GM23338 (cell line): ENCODE data around the gene ADGRG7.

Source experiments
- CTCF ChIP-seq, 2 experiments: fragments of 200-600 bp in 1 of 2; sonication (generic) in 1 of 2; conservative IDR thresholded peaks; 2 replicates each; pipeline versions ENCODE4 v1.5.1 to v1.6.1; 2016 to 2017; ENCODE audit warnings: antibody characterized with exemption in 2 of 2, low read depth in 2 of 2, mild to moderate bottlenecking in 2 of 2, moderate library complexity in 1 of 2
- EZH2 ChIP-seq: fragments of 200-600 bp; sonication (generic); IDR thresholded peaks from one replicate; pipeline ENCODE4 v1.8.0; 2017; ENCODE audit warnings: antibody characterized with exemption, mild to moderate bottlenecking, low read depth; ENCODE audit not compliant: unreplicated experiment
- EZH2phosphoT487 ChIP-seq: fragments of 200-600 bp; sonication (generic); IDR thresholded peaks from one replicate; pipeline ENCODE4 v1.8.1; 2018; ENCODE audit warnings: antibody characterized with exemption; ENCODE audit not compliant: unreplicated experiment
- JUNB ChIP-seq: IDR thresholded peaks from one replicate; pipeline ENCODE4 v1.6.1; 2016; ENCODE audit warnings: antibody characterized with exemption; ENCODE audit not compliant: unreplicated experiment
- POLR2AphosphoS5 ChIP-seq: IDR thresholded peaks from 2 replicates; pipeline ENCODE4 v1.6.1; 2016; ENCODE audit warnings: antibody characterized with exemption, low read depth

DNA sequence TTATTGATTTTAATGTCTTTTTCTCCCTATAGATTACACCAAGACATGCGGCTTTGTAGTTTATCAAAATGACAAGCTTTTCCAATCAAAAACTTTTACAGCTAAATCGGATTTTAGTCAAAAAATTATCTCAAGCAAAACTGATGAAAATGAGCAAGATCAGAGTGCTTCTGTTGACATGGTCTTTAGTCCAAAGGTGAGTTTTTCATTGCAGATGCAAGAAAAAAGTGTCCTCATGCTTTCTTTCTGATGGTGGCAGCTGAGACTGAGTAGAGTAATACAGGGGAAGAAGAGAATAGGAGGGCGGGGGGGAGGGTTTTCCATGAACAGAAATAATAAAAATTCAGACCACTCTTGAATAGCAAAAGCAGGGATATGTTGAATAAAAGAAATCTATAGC is 36.5 kb downstream of the ADGRG7 start:
- TF ChIP-seq CTCF (conservative IDR thresholded peaks at IDR 0.05; ENCODE audit: low read depth in 2 of 2): no peak
- no peak for TF ChIP-seq POLR2AphosphoS5
- no peak for TF ChIP-seq EZH2
- TF ChIP-seq JUNB: no peak
- TF ChIP-seq EZH2phosphoT487: no peak
